CD14-positive monocyte (primary cell): ENCODE measurements around the gene BUB3. TPM values are rescaled to one million over a fixed set of nuclear protein-coding genes. Genes with fewer than 3 reads are reported as not detected.
A peak's percentile ranks its signal among the peaks of the same experiment; 100 is the strongest.

ENCODE experiments used
- DNase-seq, 3 donors: peaks; one replicate each; pipeline ENCODE4 v3.0.0-alpha.2; 2011 to 2022
- H2AFZ ChIP-seq: 2 replicates; pipeline ENCODE4 v1.6.0; 2012; ENCODE audit warnings: mild to moderate bottlenecking, low read depth, low read length, inconsistent platforms; ENCODE audit not compliant: insufficient read depth, poor library complexity, severe bottlenecking
- H3K27ac ChIP-seq, 2 donors: 1 replicate in 1 of 2; 2 replicates in 1 of 2; pipeline ENCODE4 v1.5.1; 2012 to 2013; ENCODE audit warnings: low read length in 2 of 2, control low read depth in 1 of 2, inconsistent platforms in 1 of 2, low read depth in 1 of 2, mild to moderate bottlenecking in 1 of 2
- H3K27me3 ChIP-seq, 2 donors: one replicate each; pipeline versions ENCODE4 v1.6.0 to v1.6.1; 2011 to 2013; ENCODE audit warnings: low read length in 2 of 2; ENCODE audit not compliant: control insufficient read depth in 2 of 2, insufficient read depth in 2 of 2
- H3K36me3 ChIP-seq, 2 donors: replicated peaks in 1 of 2; 1 replicate in 1 of 2; 2 replicates in 1 of 2; pipeline versions ENCODE4 v1.5.1 to v1.6.1; 2012 to 2013; ENCODE audit warnings: low read length in 2 of 2, control low read depth in 1 of 2, inconsistent platforms in 1 of 2, mild to moderate bottlenecking in 1 of 2; ENCODE audit not compliant: insufficient read depth in 2 of 2, control insufficient read depth in 1 of 2
- H3K4me1 ChIP-seq, 2 donors: 1 replicate in 1 of 2; 2 replicates in 1 of 2; pipeline versions ENCODE4 v1.5.1 to v1.6.1; 2012 to 2013; ENCODE audit warnings: low read length in 2 of 2, control low read depth in 1 of 2, inconsistent platforms in 1 of 2, mild to moderate bottlenecking in 1 of 2, moderate library complexity in 1 of 2; ENCODE audit not compliant: insufficient read depth in 2 of 2, control insufficient read depth in 1 of 2
- H3K4me2 ChIP-seq: replicated peaks from 2 replicates; pipeline ENCODE3; 2012; ENCODE audit warnings: low read length, moderate library complexity, mild to moderate bottlenecking; ENCODE audit not compliant: poor library complexity, severe bottlenecking; ENCODE audit errors: extremely low read depth
- H3K4me3 ChIP-seq, 3 experiments: fragments of 200-600 bp in 1 of 3; sonication (generic) in 1 of 3; replicated peaks in 1 of 3; 1 replicate in 2 of 3; 2 replicates in 1 of 3; pipeline ENCODE4 v1.5.1; 2011 to 2013; ENCODE audit warnings: low read length in 3 of 3, mild to moderate bottlenecking in 3 of 3, control low read depth in 2 of 3, low read depth in 2 of 3, inconsistent platforms in 1 of 3, moderate library complexity in 1 of 3
- H3K79me2 ChIP-seq: 2 replicates; pipeline ENCODE4 v1.6.0; 2012; ENCODE audit warnings: mild to moderate bottlenecking, control low read depth, inconsistent platforms, low read length, moderate library complexity; ENCODE audit not compliant: insufficient read depth
- H3K9ac ChIP-seq: 2 replicates; pipeline ENCODE4 v1.6.0; 2017; ENCODE audit warnings: low read length, mild to moderate bottlenecking; ENCODE audit not compliant: insufficient read depth, poor library complexity, severe bottlenecking
- H3K9me3 ChIP-seq, 2 donors: replicated peaks in 1 of 2; 1 replicate in 1 of 2; 2 replicates in 1 of 2; pipeline versions ENCODE4 v1.5.1 to v1.6.1; 2012 to 2013; ENCODE audit warnings: low read length in 2 of 2, control low read depth in 1 of 2; ENCODE audit not compliant: control insufficient read depth in 1 of 2, insufficient read depth in 1 of 2
- H4K20me1 ChIP-seq: 2 replicates; pipeline ENCODE4 v1.6.0; 2012; ENCODE audit warnings: mild to moderate bottlenecking, low read length, control low read depth, moderate library complexity; ENCODE audit not compliant: insufficient read depth
- H3K27ac Mint-ChIP-seq, 7 donors: one replicate each; pipeline ENCODE4 v1.8.0; 2020; ENCODE audit warnings: mild to moderate bottlenecking in 7 of 7, mixed read lengths in 7 of 7, moderate library complexity in 6 of 7, inconsistent platforms in 2 of 7
- H3K27me3 Mint-ChIP-seq, 3 donors: one replicate each; pipeline ENCODE4 v1.8.0; 2021 to 2022; ENCODE audit warnings: low read depth in 3 of 3, mild to moderate bottlenecking in 3 of 3, mixed read lengths in 3 of 3, moderate library complexity in 3 of 3, inconsistent platforms in 1 of 3
- H3K36me3 Mint-ChIP-seq, 2 donors: one replicate each; pipeline ENCODE4 v1.8.0; 2020; ENCODE audit warnings: mixed read lengths in 2 of 2, inconsistent platforms in 1 of 2, mild to moderate bottlenecking in 1 of 2
- H3K4me1 Mint-ChIP-seq: one replicate; pipeline ENCODE4 v1.8.0; 2020; ENCODE audit warnings: mild to moderate bottlenecking, mixed read lengths
- H3K4me3 Mint-ChIP-seq, 2 donors: one replicate each; pipeline ENCODE4 v1.8.0; 2020; ENCODE audit warnings: mild to moderate bottlenecking in 2 of 2, mixed read lengths in 2 of 2, moderate library complexity in 1 of 2
- H3K9me3 Mint-ChIP-seq, 7 donors: one replicate each; pipeline ENCODE4 v1.8.0; 2020 to 2022; ENCODE audit warnings: mixed read lengths in 7 of 7, mild to moderate bottlenecking in 6 of 7, moderate library complexity in 6 of 7, inconsistent platforms in 2 of 7
- CTCF ChIP-seq: fragments of 200-600 bp; IDR thresholded peaks from one replicate; pipeline ENCODE4 v1.8.0; 2022; ENCODE audit warnings: antibody characterized with exemption, mild to moderate bottlenecking
- WGBS: methylation state at CpG from one replicate; pipeline ENCODE4 v1.1.5; 2013; ENCODE audit warnings: missing lambda C conversion rate; ENCODE audit not compliant: insufficient coverage; 5-methylcytosine and 5-hydroxymethylcytosine counted together
- intact Hi-C, 2 donors: fragments of 100-400 bp; cut with micrococcal nuclease; formaldehyde crosslinking; loops; one replicate each; pipeline versions ENCODE4 v1.15.0 to v1.15.1; 2023
- polyA plus RNA-seq, 3 donors: library from polyadenylated mRNA; depleted of rRNA in 1 of 3; unstranded in 2 of 3; stranded (reverse) in 1 of 3; fragments of 300-500 nt in 2 of 3; fragments of >200 nt in 1 of 3; fragmentation: Illumina TruSeq in 2 of 3; gene quantifications; 1 replicate in 2 of 3; 2 replicates in 1 of 3; pipeline ENCODE4 v1.2.3, GENCODE V29; 2012 to 2021

BUB3 gene
- polyA plus RNA-seq, 3 donors: 61.2 to 96.4 (median 80.4) TPM

- Mint-ChIP-seq H3K27ac (peak overlapping the region in 1 of 7 donors; percentile 55), H3K36me3 (peaks cover 9 to 12% of the 10 kb centered on the region in 2 donors), H3K4me1 (peaks cover 46% of the 10 kb centered on the region), H3K27me3 (peaks cover 91 to 99% (median 93%) of the 10 kb centered on the region in 3 donors), H3K9me3 (peaks cover 0 to 26% (median 13%) of the 10 kb centered on the region in 7 donors), H3K4me3 (peak overlapping the region in 1 of 2 donors; percentile 68)
- no peak for DNase-seq
- Histone ChIP-seq H3K4me2 (peak overlapping the region; percentile 51), H3K4me3 (peak overlapping the region in 1 of 3 experiments; percentile 74), H3K79me2 (no peaks in the 10 kb centered on the region), H3K27ac (no peak overlapping the region), H3K9ac (no peak overlapping the region), H3K27me3 (peaks cover 88 to 100% of the 10 kb centered on the region in 2 donors), H3K36me3 (no peaks in the 10 kb centered on the region), H3K4me1 (peaks cover 33 to 40% of the 10 kb centered on the region in 2 donors), H2AFZ (no peak overlapping the region), H4K20me1 (no peaks in the 10 kb centered on the region), H3K9me3 (peaks cover 3 to 63% of the 10 kb centered on the region in 2 donors)
- TF ChIP-seq CTCF: no peak
- intact Hi-C loops: no loop called here
- WGBS: 3% methylated on average over 45 of the region's 55 CpGs
These were observed 5.6 kb upstream of the BUB3 start for GRCh38 chr10:123148414-123149161.

GRCh38 chr10:123149162-123149567 is 5.0 kb upstream of the BUB3 start:
- Mint-ChIP-seq H3K4me1 (peaks cover 49% of the 10 kb centered on the region), H3K9me3 (peaks cover 0 to 26% (median 11%) of the 10 kb centered on the region in 7 donors), H3K27me3 (peaks cover 85 to 94% (median 90%) of the 10 kb centered on the region in 3 donors), H3K36me3 (peaks cover 7 to 12% of the 10 kb centered on the region in 2 donors), H3K4me3 (peak overlapping the region in 1 of 2 donors; percentile 68), H3K27ac (peak overlapping the region in 1 of 7 donors; percentile 55)
- Histone ChIP-seq H3K27me3 (peaks cover 82 to 95% of the 10 kb centered on the region in 2 donors), H3K27ac (no peak overlapping the region), H3K4me2 (peak overlapping the region; percentile 79), H3K4me3 (peak overlapping the region in 1 of 3 experiments; percentile 74), H4K20me1 (no peaks in the 10 kb centered on the region), H3K4me1 (peaks cover 33 to 44% of the 10 kb centered on the region in 2 donors), H2AFZ (peak overlapping the region; percentile 76), H3K9me3 (peaks cover 3 to 63% of the 10 kb centered on the region in 2 donors), H3K79me2 (no peaks in the 10 kb centered on the region), H3K9ac (no peak overlapping the region), H3K36me3 (no peaks in the 10 kb centered on the region)
- no peak for DNase-seq
- TF ChIP-seq CTCF: no peak
- intact Hi-C loops: no loop called here
- 5% methylated on average over 8 of the region's 12 CpGs for whole genome bisulfite sequencing
